ENCODE measurements around the gene GTF2A2. TPM values are rescaled to one million over a fixed set of nuclear protein-coding genes. Genes with fewer than 3 reads are reported as not detected.

GTF2A2 gene
- total RNA-seq, 3 donors from 2014 or later = 20.3 to 40.7 (median 36.1) TPM

DNA sequence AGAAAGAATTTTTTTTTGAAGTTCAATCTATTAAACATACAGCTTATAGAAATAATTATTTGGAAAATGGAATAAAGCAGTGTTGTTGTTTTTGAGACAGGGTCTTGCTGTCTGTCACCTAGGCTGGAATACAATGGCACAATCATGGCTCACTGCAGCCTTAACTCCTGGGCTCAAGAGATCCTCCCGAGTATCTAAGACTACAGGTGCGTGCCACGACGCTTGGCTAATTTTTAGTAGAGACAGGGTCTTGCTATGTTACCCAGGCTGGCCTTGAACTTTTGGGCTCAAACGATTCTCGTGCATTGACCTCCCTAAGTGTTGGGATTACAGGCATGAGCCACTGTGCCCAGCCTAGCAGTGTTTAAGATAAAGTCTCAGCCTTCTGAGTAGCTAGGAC lies 23.0 kb upstream of the GTF2A2 start:
- no peak for DNase-seq (ENCODE audit: low spot score in 2 of 2)
- no peaks in the 10 kb centered on the region for H3K27me3 ChIP-seq
- no peak overlapping the region for H3K4me3 ChIP-seq
- no peaks in the 10 kb centered on the region for H3K9me3 ChIP-seq
- peaks cover 8% of the 10 kb centered on the region for H3K36me3 ChIP-seq
- H3K27ac ChIP-seq = no peak overlapping the region
- no peaks in the 10 kb centered on the region for H3K4me1 ChIP-seq
- intact Hi-C loops (cut with DNase I; ENCODE audit: low total_unique reads) = no loop called here
- TF ChIP-seq, protein P1, sequence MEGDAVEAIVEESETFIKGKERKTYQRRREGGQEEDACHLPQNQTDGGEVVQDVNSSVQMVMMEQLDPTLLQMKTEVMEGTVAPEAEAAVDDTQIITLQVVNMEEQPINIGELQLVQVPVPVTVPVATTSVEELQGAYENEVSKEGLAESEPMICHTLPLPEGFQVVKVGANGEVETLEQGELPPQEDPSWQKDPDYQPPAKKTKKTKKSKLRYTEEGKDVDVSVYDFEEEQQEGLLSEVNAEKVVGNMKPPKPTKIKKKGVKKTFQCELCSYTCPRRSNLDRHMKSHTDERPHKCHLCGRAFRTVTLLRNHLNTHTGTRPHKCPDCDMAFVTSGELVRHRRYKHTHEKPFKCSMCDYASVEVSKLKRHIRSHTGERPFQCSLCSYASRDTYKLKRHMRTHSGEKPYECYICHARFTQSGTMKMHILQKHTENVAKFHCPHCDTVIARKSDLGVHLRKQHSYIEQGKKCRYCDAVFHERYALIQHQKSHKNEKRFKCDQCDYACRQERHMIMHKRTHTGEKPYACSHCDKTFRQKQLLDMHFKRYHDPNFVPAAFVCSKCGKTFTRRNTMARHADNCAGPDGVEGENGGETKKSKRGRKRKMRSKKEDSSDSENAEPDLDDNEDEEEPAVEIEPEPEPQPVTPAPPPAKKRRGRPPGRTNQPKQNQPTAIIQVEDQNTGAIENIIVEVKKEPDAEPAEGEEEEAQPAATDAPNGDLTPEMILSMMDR (IDR thresholded peaks at IDR 0.05) = no peak
- no peak for TF ChIP-seq POLR2AphosphoS5 (IDR thresholded peaks at IDR 0.05)
- TF ChIP-seq POLR2A (IDR thresholded peaks at IDR 0.05) = no peak

DNA sequence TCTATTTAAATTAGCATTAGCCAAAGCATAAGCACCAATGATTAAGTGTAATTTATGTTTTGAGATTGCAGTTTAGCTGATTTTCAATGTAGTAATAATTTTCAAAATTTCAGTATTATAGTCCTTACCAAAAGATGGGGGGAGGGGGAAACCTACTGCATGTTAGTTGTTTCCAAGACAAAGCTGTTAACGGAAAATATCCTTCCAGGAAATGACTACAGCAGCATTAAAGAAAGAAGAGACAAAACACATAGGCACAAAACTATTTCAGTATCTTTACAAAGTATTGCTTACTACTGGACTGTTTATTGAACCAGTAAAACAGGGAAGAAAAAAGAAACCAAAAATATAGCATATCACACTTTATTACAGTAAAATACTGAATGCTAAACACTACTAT lies 21.3 kb upstream of the GTF2A2 start:
- no peak overlapping the region for H3K27ac ChIP-seq
- H3K4me1 ChIP-seq = no peaks in the 10 kb centered on the region
- intact Hi-C loops (cut with DNase I; ENCODE audit: low total_unique reads) = no loop called here
- no peak for TF ChIP-seq POLR2AphosphoS5 (IDR thresholded peaks at IDR 0.05)
- TF ChIP-seq POLR2A (IDR thresholded peaks at IDR 0.05) = no peak
- TF ChIP-seq, protein P1 (IDR thresholded peaks at IDR 0.05) = no peak
- H3K27me3 ChIP-seq = no peaks in the 10 kb centered on the region
- no peaks in the 10 kb centered on the region for H3K9me3 ChIP-seq
- peaks cover 8% of the 10 kb centered on the region for H3K36me3 ChIP-seq
- H3K4me3 ChIP-seq = no peak overlapping the region
- no peak for DNase-seq (ENCODE audit: low spot score in 2 of 2)

DNA sequence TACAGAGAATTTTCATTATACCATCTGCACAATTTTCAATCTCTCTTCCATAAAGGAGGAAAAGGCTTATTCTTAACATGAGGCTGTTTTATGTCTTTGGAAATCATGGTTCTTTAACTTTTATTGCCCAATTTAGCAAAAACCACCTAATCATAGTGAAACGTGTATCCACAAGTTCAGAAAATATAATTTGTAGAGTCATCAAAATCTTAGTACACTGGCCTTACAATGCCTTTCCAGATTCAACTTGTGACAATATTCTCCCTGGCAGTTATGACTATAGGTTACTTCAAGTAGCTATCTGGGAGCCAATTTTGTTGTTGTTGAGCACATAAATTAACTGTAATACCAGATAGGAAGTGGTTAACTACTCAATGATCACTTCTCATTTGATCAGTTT lies 20.9 kb upstream of the GTF2A2 start:
- no peak for TF ChIP-seq POLR2A (IDR thresholded peaks at IDR 0.05)
- TF ChIP-seq, protein P1 (IDR thresholded peaks at IDR 0.05) = no peak
- TF ChIP-seq POLR2AphosphoS5 (IDR thresholded peaks at IDR 0.05) = no peak
- Histone ChIP-seq H3K4me3 (no peak overlapping the region), H3K4me1 (no peaks in the 10 kb centered on the region), H3K27me3 (no peaks in the 10 kb centered on the region), H3K36me3 (peaks cover 8% of the 10 kb centered on the region), H3K27ac (no peak overlapping the region), H3K9me3 (no peaks in the 10 kb centered on the region)
- no peak for DNase-seq (ENCODE audit: low spot score in 2 of 2)
- intact Hi-C loops (cut with DNase I; ENCODE audit: low total_unique reads) = no loop called here

DNA sequence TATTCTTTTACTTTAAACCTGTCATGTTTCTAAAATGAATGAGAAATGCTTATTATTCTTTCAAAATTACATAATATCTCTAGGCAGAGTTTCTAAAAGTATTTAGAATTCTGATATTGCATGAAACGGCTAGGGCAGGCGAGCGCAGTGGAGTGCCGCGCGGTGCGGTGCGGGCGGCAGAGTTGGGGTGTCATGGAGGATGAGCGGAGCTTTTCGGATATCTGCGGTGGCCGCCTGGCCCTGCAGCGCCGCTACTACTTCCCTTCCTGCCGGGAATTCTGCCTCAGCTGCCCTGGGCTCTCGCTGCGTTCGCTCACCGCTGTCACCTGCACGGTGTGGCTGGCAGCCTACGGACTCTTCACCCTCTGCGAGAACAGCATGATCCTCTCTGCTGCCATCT lies 19.2 kb upstream of the GTF2A2 start:
- peaks cover 11% of the 10 kb centered on the region for H3K36me3 ChIP-seq
- intact Hi-C loops (cut with DNase I; ENCODE audit: low total_unique reads) = no loop called here
- H3K9me3 ChIP-seq = no peaks in the 10 kb centered on the region
- no peak overlapping the region for H3K27ac ChIP-seq
- DNase-seq (ENCODE audit: low spot score in 2 of 2) = no peak
- no peaks in the 10 kb centered on the region for H3K27me3 ChIP-seq
- no peak overlapping the region for H3K4me3 ChIP-seq
- no peaks in the 10 kb centered on the region for H3K4me1 ChIP-seq
- no peak for TF ChIP-seq POLR2A (IDR thresholded peaks at IDR 0.05)
- no peak for TF ChIP-seq POLR2AphosphoS5 (IDR thresholded peaks at IDR 0.05)
- TF ChIP-seq, protein P1 (IDR thresholded peaks at IDR 0.05) = no peak

DNA sequence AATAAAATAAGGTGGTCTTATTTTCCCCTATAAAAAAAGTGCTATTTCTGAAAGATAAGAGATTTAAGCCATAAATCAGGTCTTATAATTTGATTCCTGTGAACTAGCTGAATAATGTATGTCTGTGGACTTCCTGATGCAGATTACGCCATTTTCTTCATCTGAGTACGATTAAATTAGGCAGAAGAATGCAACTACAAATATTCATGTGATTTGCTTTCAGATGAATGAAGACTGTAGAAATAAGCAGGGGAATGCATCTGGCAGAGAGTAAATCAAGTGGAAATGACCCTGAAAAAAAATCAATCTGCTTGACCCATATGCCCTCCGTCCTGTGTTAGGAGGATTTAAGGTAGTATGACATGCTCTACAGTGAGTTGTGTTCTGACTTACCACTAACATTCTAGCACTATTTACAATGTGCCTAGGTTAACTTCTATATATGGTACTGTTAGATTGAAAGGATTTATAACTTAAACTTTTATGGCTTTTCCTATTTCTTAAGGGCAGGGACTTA lies 17.1 kb upstream of the GTF2A2 start:
- Histone ChIP-seq H3K9me3 (no peaks in the 10 kb centered on the region), H3K4me3 (no peak overlapping the region), H3K27ac (no peak overlapping the region), H3K27me3 (no peaks in the 10 kb centered on the region), H3K4me1 (no peaks in the 10 kb centered on the region), H3K36me3 (peaks cover 15% of the 10 kb centered on the region)
- intact Hi-C loops (cut with DNase I; ENCODE audit: low total_unique reads) = no loop called here
- no peak for TF ChIP-seq POLR2A (IDR thresholded peaks at IDR 0.05)
- TF ChIP-seq POLR2AphosphoS5 (IDR thresholded peaks at IDR 0.05) = no peak
- TF ChIP-seq, protein P1 (IDR thresholded peaks at IDR 0.05) = no peak
- no peak for DNase-seq (ENCODE audit: low spot score in 2 of 2)
